Upper lobe of right lung (tissue), 1 donor: ENCODE data around the gene WDR37. TPM values are rescaled to one million over a fixed set of nuclear protein-coding genes. Genes with fewer than 3 reads are reported as not detected.
A peak's percentile ranks its signal among the peaks of the same experiment; 100 is the strongest.

Experiments
- ATAC-seq: fragments of 200-7000 bp; cut with Tn5 transposase; one replicate; pipeline ENCODE4 v1.9.1; 2020; ENCODE audit warnings: mild to moderate bottlenecking, moderate library complexity
- DNase-seq: peaks from one replicate; pipeline ENCODE4 v3.0.0-alpha.2; 2020
- H3K27ac ChIP-seq: fragments of 200-600 bp; one replicate; pipeline ENCODE4 v1.8.0; 2022
- H3K27me3 ChIP-seq: fragments of 200-600 bp; one replicate; pipeline ENCODE4 v1.8.0; 2022; ENCODE audit warnings: mild to moderate bottlenecking
- H3K36me3 ChIP-seq: fragments of 200-600 bp; one replicate; pipeline ENCODE4 v1.8.0; 2022
- H3K4me1 ChIP-seq: fragments of 200-600 bp; one replicate; pipeline ENCODE4 v1.8.0; 2022
- H3K4me3 ChIP-seq: fragments of 200-600 bp; one replicate; pipeline ENCODE4 v1.8.0; 2022; ENCODE audit warnings: mild to moderate bottlenecking
- H3K9me3 ChIP-seq: fragments of 200-600 bp; one replicate; pipeline ENCODE4 v1.8.0; 2022
- CTCF ChIP-seq: fragments of 200-600 bp; IDR thresholded peaks from one replicate; pipeline ENCODE4 v1.8.0; 2022; ENCODE audit warnings: antibody characterized with exemption
- intact Hi-C: fragments of 100-400 bp; cut with DNase I; formaldehyde crosslinking; loops from one replicate; pipeline ENCODE4 v1.11.0; 2022
- total RNA-seq: library from RNA; stranded (reverse); fragmentation: NEBNext Ultra II Directional; extraction: Animal tissue kit (Norgen Biotek cat#: 25700); gene quantifications from one replicate; pipeline ENCODE4 v1.2.1, GENCODE V29; 2021
- donor health status: DM: no; HTN: yes; CAD: no; lungs with severe emphysema.

Gene WDR37
- total RNA-seq, 1 donor from 2014 or later: 19.9 TPM

- intact Hi-C loops: no loop called here
- TF ChIP-seq CTCF: no peak
Observed at GRCh38 chr10:1057106-1057657, 997 bp downstream of the WDR37 start.

GRCh38 chr10:1058017-1058416 lies 1.8 kb downstream of the WDR37 start:
- TF ChIP-seq CTCF: no peak
- ATAC-seq: no peak
- intact Hi-C loops: no loop called here
- H3K4me3 ChIP-seq: no peak overlapping the region
- H3K36me3 ChIP-seq: peaks cover 23% of the 10 kb centered on the region
- no peaks in the 10 kb centered on the region for H3K27me3 ChIP-seq
- H3K27ac ChIP-seq: no peak overlapping the region
- no peaks in the 10 kb centered on the region for H3K9me3 ChIP-seq
- no peak for DNase-seq
- peaks cover 34% of the 10 kb centered on the region for H3K4me1 ChIP-seq

More at GRCh38 chr10:1057106-1057657, 997 bp downstream of the WDR37 start:
- Histone ChIP-seq H3K4me1 (peaks cover 34% of the 10 kb centered on the region), H3K4me3 (peak overlapping the region; percentile 75), H3K9me3 (no peaks in the 10 kb centered on the region), H3K36me3 (peaks cover 32% of the 10 kb centered on the region), H3K27ac (peak overlapping the region; percentile 99), H3K27me3 (no peaks in the 10 kb centered on the region)
- ATAC-seq (peak; percentile 43), DNase-seq (no peak)

GRCh38 chr10:1059902-1060301 lies 3.7 kb downstream of the WDR37 start:
- H3K4me1 ChIP-seq: peaks cover 20% of the 10 kb centered on the region

GRCh38 chr10:1061930-1062774 lies 6.0 kb downstream of the WDR37 start:
- ATAC-seq (no peak), DNase-seq (no peak)
- Histone ChIP-seq H3K36me3 (peaks cover 17% of the 10 kb centered on the region), H3K27ac (no peak overlapping the region), H3K4me1 (peaks cover 13% of the 10 kb centered on the region), H3K9me3 (no peaks in the 10 kb centered on the region), H3K4me3 (no peak overlapping the region), H3K27me3 (no peaks in the 10 kb centered on the region)
- intact Hi-C loops: no loop called here
- TF ChIP-seq CTCF: no peak

More at GRCh38 chr10:1059902-1060301, 3.7 kb downstream of the WDR37 start:
- TF ChIP-seq CTCF: no peak
- DNase-seq (no peak), ATAC-seq (no peak)
- no peak overlapping the region for H3K27ac ChIP-seq
- H3K27me3 ChIP-seq: no peaks in the 10 kb centered on the region
- intact Hi-C loops: no loop called here
- peaks cover 17% of the 10 kb centered on the region for H3K36me3 ChIP-seq
- H3K9me3 ChIP-seq: no peaks in the 10 kb centered on the region
- no peak overlapping the region for H3K4me3 ChIP-seq

GRCh38 chr10:1063232-1063865 lies 7.2 kb downstream of the WDR37 start:
- ATAC-seq (peak; percentile 27), DNase-seq (no peak)
- no peaks in the 10 kb centered on the region for H3K27me3 ChIP-seq
- H3K9me3 ChIP-seq: no peaks in the 10 kb centered on the region
- peaks cover 2% of the 10 kb centered on the region for H3K4me1 ChIP-seq
- H3K36me3 ChIP-seq: peaks cover 17% of the 10 kb centered on the region
- H3K4me3 ChIP-seq: no peak overlapping the region
- no peak overlapping the region for H3K27ac ChIP-seq
- no peak for TF ChIP-seq CTCF
- intact Hi-C loops: no loop called here
